Amniotic epithelial cell (primary cell): ENCODE results near the gene CCDC18.
A peak's percentile ranks its signal among the peaks of the same experiment; 100 is the strongest.
"Not testable (repeated sequence)": the region's sequence is repeated elsewhere in the genome, so short reads cannot be mapped to it uniquely, and the experiment has no call there.

Source experiments
- DNase-seq: peaks from one replicate; pipeline ENCODE4 v3.0.0-alpha.2; 2010; ENCODE audit warnings: low read depth

The CCDC18 gene

GRCh38 chr1:93177991-93178390 lies 2.5 kb upstream of the CCDC18 start:
- DNase-seq: peak; percentile 44

- peak; percentile 22 for DNase-seq
Observed at GRCh38 chr1:93178418-93178817, 2.1 kb upstream of the CCDC18 start.

GRCh38 chr1:93179886-93180722 lies 420 bp upstream of the CCDC18 start, which contains the start of gene TMED5:
TSS of gene TMED5 (minus strand) at chr1:93180413. CDS start at chr1:93180242, 171 bp downstream.
- DNase-seq: peak; percentile 98

GRCh38 chr1:93186667-93187066 lies 6.1 kb downstream of the CCDC18 start:
- DNase-seq: no peak

GRCh38 chr1:93190432-93190831 lies 9.9 kb downstream of the CCDC18 start:
- no peak for DNase-seq

- no peak for DNase-seq
Observed at GRCh38 chr1:93194231-93194990, 13.9 kb downstream of the CCDC18 start.

- peak; percentile 59 for DNase-seq
Observed at GRCh38 chr1:93196591-93196990, 16.1 kb downstream of the CCDC18 start.

- no peak for DNase-seq
Observed at GRCh38 chr1:93199150-93199549, 18.6 kb downstream of the CCDC18 start.

- DNase-seq: no peak
Observed at GRCh38 chr1:93200086-93200620, 19.6 kb downstream of the CCDC18 start.

GRCh38 chr1:93200714-93201113 lies 20.2 kb downstream of the CCDC18 start:
- DNase-seq: no peak

GRCh38 chr1:93205892-93206566 lies 25.5 kb downstream of the CCDC18 start:
- no peak for DNase-seq

GRCh38 chr1:93206567-93206954 lies 26.0 kb downstream of the CCDC18 start:
- DNase-seq: no peak

- DNase-seq: peak; percentile 13
Observed at GRCh38 chr1:93207211-93207610, 26.7 kb downstream of the CCDC18 start.

GRCh38 chr1:93215322-93215721 lies 34.8 kb downstream of the CCDC18 start:
- no peak for DNase-seq

- peak; percentile 76 for DNase-seq
Observed at GRCh38 chr1:93219443-93219842, 38.9 kb downstream of the CCDC18 start.

- not testable (repeated sequence) for DNase-seq
Observed at GRCh38 chr1:93220716-93221115, 40.2 kb downstream of the CCDC18 start.

- DNase-seq: peak; percentile 88
Observed at GRCh38 chr1:93221913-93222312, 41.4 kb downstream of the CCDC18 start.

GRCh38 chr1:93223023-93223675 lies 42.6 kb downstream of the CCDC18 start:
- no peak for DNase-seq

GRCh38 chr1:93235261-93235660 lies 54.7 kb downstream of the CCDC18 start:
- no peak for DNase-seq

- no peak for DNase-seq
Observed at GRCh38 chr1:93237021-93237420, 56.5 kb downstream of the CCDC18 start.

- no peak for DNase-seq
Observed at GRCh38 chr1:93238425-93238824, 57.9 kb downstream of the CCDC18 start.

GRCh38 chr1:93239863-93240262 lies 59.3 kb downstream of the CCDC18 start:
- DNase-seq: no peak
